HuH-7 (cell line): ENCODE measurements around the gene TRIM62.
"Not testable (repeated sequence)": the region's sequence is repeated elsewhere in the genome, so short reads cannot be mapped to it uniquely, and the experiment has no call there.

Experiments used
- DNase-seq: peaks from one replicate; pipeline ENCODE4 v3.0.0; 2011; ENCODE audit warnings: low spot score

Gene TRIM62

GRCh38 chr1:33132549-33132948, 49.3 kb downstream of the TRIM62 start:
- no peak for DNase-seq

- no peak for DNase-seq
Observed at GRCh38 chr1:33131191-33131590, 50.7 kb downstream of the TRIM62 start.

- no peak for DNase-seq
Observed at GRCh38 chr1:33130297-33130696, 51.5 kb downstream of the TRIM62 start.

GRCh38 chr1:33128781-33129180, 53.1 kb downstream of the TRIM62 start:
- no peak for DNase-seq

GRCh38 chr1:33127001-33127823, 54.6 kb downstream of the TRIM62 start:
- peak; percentile 86 for DNase-seq

GRCh38 chr1:33126411-33127000, 55.3 kb downstream of the TRIM62 start:
- DNase-seq = no peak

- not testable (repeated sequence) for DNase-seq
Observed at GRCh38 chr1:33124647-33125046, 57.2 kb downstream of the TRIM62 start.

- DNase-seq = no peak
Observed at GRCh38 chr1:33123266-33123665, 58.6 kb downstream of the TRIM62 start.

- no peak for DNase-seq
Observed at GRCh38 chr1:33122483-33123178, 59.2 kb downstream of the TRIM62 start.

GRCh38 chr1:33121728-33122127, 60.1 kb downstream of the TRIM62 start:
- no peak for DNase-seq

GRCh38 chr1:33120436-33121231, 61.2 kb downstream of the TRIM62 start:
- no peak for DNase-seq

- DNase-seq = no peak
Observed at GRCh38 chr1:33119532-33120217, 62.2 kb downstream of the TRIM62 start.

GRCh38 chr1:33119050-33119449, 62.8 kb downstream of the TRIM62 start:
- no peak for DNase-seq

GRCh38 chr1:33118274-33118673, 63.6 kb downstream of the TRIM62 start:
- no peak for DNase-seq

GRCh38 chr1:33117440-33118085, 64.3 kb downstream of the TRIM62 start:
- no peak for DNase-seq

- DNase-seq = no peak
Observed at GRCh38 chr1:33111965-33112364, 69.9 kb downstream of the TRIM62 start.

- DNase-seq = no peak
Observed at GRCh38 chr1:33110477-33110876, 71.4 kb downstream of the TRIM62 start.

GRCh38 chr1:33100119-33100415, 81.8 kb downstream of the TRIM62 start:
- not testable (repeated sequence) for DNase-seq

GRCh38 chr1:33099290-33100118, 82.3 kb downstream of the TRIM62 start:
- no peak for DNase-seq

GRCh38 chr1:33098371-33098770, 83.5 kb downstream of the TRIM62 start:
- no peak for DNase-seq
